Panc1 (cell line): ENCODE results near the gene ASB2. TPM values are rescaled to one million over a fixed set of nuclear protein-coding genes. Genes with fewer than 3 reads are reported as not detected.

Experiments used
- ATAC-seq: fragments of 200-7000 bp; cut with Tn5 transposase; 2 replicates; pipeline ENCODE4 v1.9.1; 2020; ENCODE audit warnings: mild to moderate bottlenecking, moderate library complexity
- BruUV-seq: library from RNA; stranded (reverse); fragments of 400-500 nt; replicated peaks from 2 replicates; lab custom pipeline; 2021; lab: Mats Ljungman, UMichigan
- CTCF ChIA-PET: fragments of 300-600 bp; sonication (Branson Sonifier 250); formaldehyde crosslinking; loops from one replicate; lab custom pipeline; 2022; ENCODE audit warnings: antibody characterized with exemption; lab: Charles Lee
- POLR2A ChIA-PET: fragments of 300-600 bp; sonication (Branson Sonifier 250); formaldehyde crosslinking; loops from one replicate; lab custom pipeline; 2022; ENCODE audit warnings: antibody characterized with exemption; lab: Charles Lee
- DNase-seq: peaks from one replicate; pipeline ENCODE4 v3.0.0-alpha.2; 2010; ENCODE audit warnings: low read depth, low spot score
- H3K27ac ChIP-seq: 2 replicates; pipeline ENCODE4 v1.5.1; 2011; ENCODE audit warnings: mild to moderate bottlenecking, low read length, inconsistent platforms
- H3K27me3 ChIP-seq: fragments of 200-500 bp; sonication (Bioruptor generic); 2 replicates; pipeline ENCODE4 v1.6.0; 2014; ENCODE audit warnings: low read length, inconsistent platforms; ENCODE audit not compliant: control insufficient read depth, insufficient read depth
- H3K36me3 ChIP-seq: fragments of 200-500 bp; sonication (Bioruptor generic); 2 replicates; pipeline ENCODE4 v1.5.1; 2014; ENCODE audit warnings: inconsistent platforms, mild to moderate bottlenecking, low read length, moderate library complexity; ENCODE audit not compliant: control insufficient read depth, insufficient read depth
- H3K4me1 ChIP-seq: 2 replicates; pipeline ENCODE4 v1.5.1; 2011; ENCODE audit warnings: inconsistent platforms, mild to moderate bottlenecking, low read length, moderate library complexity; ENCODE audit not compliant: control insufficient read depth, insufficient read depth
- H3K4me3 ChIP-seq, 2 experiments: 2 replicates each; pipeline ENCODE4 v1.5.1; 2011 to 2012; ENCODE audit warnings: low read depth in 2 of 2, low read length in 2 of 2, mild to moderate bottlenecking in 2 of 2, inconsistent platforms in 1 of 2, moderate library complexity in 1 of 2
- H3K9me3 ChIP-seq: fragments of 200-500 bp; sonication (Bioruptor generic); 2 replicates; pipeline ENCODE4 v1.5.1; 2014; ENCODE audit warnings: low read depth, mild to moderate bottlenecking, inconsistent platforms, low read length, moderate library complexity; ENCODE audit not compliant: control insufficient read depth, insufficient read depth
- POLR2AphosphoS5 ChIP-seq: IDR thresholded peaks from 2 replicates; pipeline ENCODE4 v1.6.1; 2012; ENCODE audit warnings: mild to moderate bottlenecking, low read depth, low read length, moderate library complexity
- SIN3A ChIP-seq: IDR thresholded peaks from 2 replicates; pipeline ENCODE4 v1.6.1; 2012; ENCODE audit warnings: low read depth, mild to moderate bottlenecking, low read length, moderate library complexity, borderline replicate concordance; ENCODE audit not compliant: insufficient read depth
- TCF7L2 ChIP-seq: IDR thresholded peaks from 2 replicates; pipeline ENCODE4 v1.6.1; 2011; ENCODE audit warnings: mild to moderate bottlenecking, low read depth, low read length, inconsistent platforms
- in situ Hi-C: cut with HindIII; loops from 2 replicates; pipeline ENCODE4 v1.10.0; 2016; ENCODE audit warnings: low sequenced_read_pairs, low pct_unique_long_range_greater_than_20kb
- intact Hi-C: fragments of 100-400 bp; cut with micrococcal nuclease; formaldehyde crosslinking; loops from one replicate; pipeline ENCODE4 v1.10.0; 2022; ENCODE audit not compliant: unreplicated experiment
- total RNA-seq: library from RNA; stranded (reverse); gene quantifications from one replicate; pipeline ENCODE4 v1.2.1, GENCODE V29; 2021; ENCODE audit not compliant: unreplicated experiment
- TF ChIP-seq, protein P1 (sequence below), 2 experiments: IDR thresholded peaks; 2 replicates each; pipeline ENCODE4 v1.6.1; 2011 to 2012; ENCODE audit warnings: low read depth in 2 of 2, control low read depth in 1 of 2, low read length in 1 of 2, mild to moderate bottlenecking in 1 of 2, moderate library complexity in 1 of 2; ENCODE audit not compliant: insufficient read depth in 1 of 2
- TF ChIP-seq, protein P2 (sequence below): fragments of 450-650 bp; IDR thresholded peaks from 2 replicates; pipeline ENCODE4 v1.5.1; 2017; ENCODE audit warnings: mild to moderate bottlenecking

The ASB2 gene
- total RNA-seq, 1 experiment from 2014 or later: 0.28 TPM

DNA sequence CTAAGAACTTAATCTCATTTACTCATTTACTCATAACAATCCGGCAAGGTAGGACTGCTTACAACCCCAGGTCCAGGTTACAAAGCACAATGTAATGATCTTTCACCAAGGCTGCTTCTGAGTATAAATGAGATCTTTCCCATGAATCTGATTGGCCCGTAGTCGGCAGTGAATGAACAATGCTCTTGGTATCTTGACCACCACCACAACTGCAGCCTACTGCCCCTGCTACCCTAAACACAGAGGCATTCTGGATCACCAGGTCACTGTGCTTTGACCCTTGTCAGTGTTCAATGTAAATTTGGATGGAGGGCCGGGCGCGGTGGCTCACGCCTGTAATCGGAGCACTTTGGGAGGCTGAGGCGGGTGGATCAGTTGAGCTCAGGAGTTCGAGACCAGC is 33.3 kb downstream of the ASB2 start:
- TF ChIP-seq TCF7L2: no peak
- no peak for TF ChIP-seq SIN3A
- TF ChIP-seq POLR2AphosphoS5: no peak
- TF ChIP-seq, protein P1, sequence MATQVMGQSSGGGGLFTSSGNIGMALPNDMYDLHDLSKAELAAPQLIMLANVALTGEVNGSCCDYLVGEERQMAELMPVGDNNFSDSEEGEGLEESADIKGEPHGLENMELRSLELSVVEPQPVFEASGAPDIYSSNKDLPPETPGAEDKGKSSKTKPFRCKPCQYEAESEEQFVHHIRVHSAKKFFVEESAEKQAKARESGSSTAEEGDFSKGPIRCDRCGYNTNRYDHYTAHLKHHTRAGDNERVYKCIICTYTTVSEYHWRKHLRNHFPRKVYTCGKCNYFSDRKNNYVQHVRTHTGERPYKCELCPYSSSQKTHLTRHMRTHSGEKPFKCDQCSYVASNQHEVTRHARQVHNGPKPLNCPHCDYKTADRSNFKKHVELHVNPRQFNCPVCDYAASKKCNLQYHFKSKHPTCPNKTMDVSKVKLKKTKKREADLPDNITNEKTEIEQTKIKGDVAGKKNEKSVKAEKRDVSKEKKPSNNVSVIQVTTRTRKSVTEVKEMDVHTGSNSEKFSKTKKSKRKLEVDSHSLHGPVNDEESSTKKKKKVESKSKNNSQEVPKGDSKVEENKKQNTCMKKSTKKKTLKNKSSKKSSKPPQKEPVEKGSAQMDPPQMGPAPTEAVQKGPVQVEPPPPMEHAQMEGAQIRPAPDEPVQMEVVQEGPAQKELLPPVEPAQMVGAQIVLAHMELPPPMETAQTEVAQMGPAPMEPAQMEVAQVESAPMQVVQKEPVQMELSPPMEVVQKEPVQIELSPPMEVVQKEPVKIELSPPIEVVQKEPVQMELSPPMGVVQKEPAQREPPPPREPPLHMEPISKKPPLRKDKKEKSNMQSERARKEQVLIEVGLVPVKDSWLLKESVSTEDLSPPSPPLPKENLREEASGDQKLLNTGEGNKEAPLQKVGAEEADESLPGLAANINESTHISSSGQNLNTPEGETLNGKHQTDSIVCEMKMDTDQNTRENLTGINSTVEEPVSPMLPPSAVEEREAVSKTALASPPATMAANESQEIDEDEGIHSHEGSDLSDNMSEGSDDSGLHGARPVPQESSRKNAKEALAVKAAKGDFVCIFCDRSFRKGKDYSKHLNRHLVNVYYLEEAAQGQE (IDR thresholded peaks at IDR 0.05; ENCODE audit: insufficient read depth in 1 of 2, low read depth in 2 of 2, low read length in 1 of 2): no peak
- TF ChIP-seq, protein P2, sequence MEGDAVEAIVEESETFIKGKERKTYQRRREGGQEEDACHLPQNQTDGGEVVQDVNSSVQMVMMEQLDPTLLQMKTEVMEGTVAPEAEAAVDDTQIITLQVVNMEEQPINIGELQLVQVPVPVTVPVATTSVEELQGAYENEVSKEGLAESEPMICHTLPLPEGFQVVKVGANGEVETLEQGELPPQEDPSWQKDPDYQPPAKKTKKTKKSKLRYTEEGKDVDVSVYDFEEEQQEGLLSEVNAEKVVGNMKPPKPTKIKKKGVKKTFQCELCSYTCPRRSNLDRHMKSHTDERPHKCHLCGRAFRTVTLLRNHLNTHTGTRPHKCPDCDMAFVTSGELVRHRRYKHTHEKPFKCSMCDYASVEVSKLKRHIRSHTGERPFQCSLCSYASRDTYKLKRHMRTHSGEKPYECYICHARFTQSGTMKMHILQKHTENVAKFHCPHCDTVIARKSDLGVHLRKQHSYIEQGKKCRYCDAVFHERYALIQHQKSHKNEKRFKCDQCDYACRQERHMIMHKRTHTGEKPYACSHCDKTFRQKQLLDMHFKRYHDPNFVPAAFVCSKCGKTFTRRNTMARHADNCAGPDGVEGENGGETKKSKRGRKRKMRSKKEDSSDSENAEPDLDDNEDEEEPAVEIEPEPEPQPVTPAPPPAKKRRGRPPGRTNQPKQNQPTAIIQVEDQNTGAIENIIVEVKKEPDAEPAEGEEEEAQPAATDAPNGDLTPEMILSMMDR: no peak
- Histone ChIP-seq H3K9me3 (no peaks in the 10 kb centered on the region), H3K36me3 (no peaks in the 10 kb centered on the region), H3K27ac (no peak overlapping the region), H3K27me3 (no peaks in the 10 kb centered on the region), H3K4me3 (no peak overlapping the region), H3K4me1 (peaks cover 18% of the 10 kb centered on the region)
- no peak for ATAC-seq
- in situ Hi-C loops: no loop called here
- POLR2A ChIA-PET: no interaction called here
- intact Hi-C loops: no loop called here
- CTCF ChIA-PET: no interaction called here
- no TSS peak for BruUV-seq
- no peak for DNase-seq

DNA sequence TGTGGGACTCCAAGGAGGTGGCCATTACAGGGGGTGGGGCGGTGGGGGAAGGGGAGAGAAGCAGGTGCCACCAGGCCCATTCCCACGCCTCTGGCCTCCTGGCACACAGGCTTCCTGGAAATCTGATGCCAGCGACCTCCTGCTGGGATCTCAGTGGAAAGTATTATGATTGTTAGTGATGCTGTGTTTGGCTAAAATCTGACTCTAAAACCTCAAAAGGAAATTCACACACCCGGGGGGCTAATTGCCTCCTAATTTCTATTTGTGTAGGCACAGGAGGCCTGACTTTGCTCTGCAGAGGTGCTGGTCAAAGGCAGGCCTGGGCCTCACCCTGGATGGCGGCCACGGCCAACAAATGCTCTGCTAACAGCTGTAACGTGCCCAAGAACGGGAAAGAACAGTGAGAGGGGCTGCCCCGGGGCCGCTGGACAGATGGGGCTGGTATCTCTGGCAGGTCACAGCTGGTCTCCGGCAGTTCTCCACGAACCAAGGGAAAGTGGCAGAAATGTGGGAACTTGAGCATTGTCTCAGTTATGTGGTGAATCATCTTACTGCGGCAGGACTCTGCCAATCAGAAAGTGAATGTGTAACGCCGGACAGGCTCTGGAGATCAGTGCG is 35.0 kb downstream of the ASB2 start:
- in situ Hi-C loops (no loop called here), intact Hi-C loops (loop anchor here (2.0 kb wide), 1 partner anchor 59 kb away; no protein-coding TSS in a partner anchor)
- peaks cover 13% of the 10 kb centered on the region for H3K4me1 ChIP-seq
- no peaks in the 10 kb centered on the region for H3K27me3 ChIP-seq
- no TSS peak for BruUV-seq
- ATAC-seq: peak; percentile 47; the same call in 1 of the 2 replicates
- H3K4me3 ChIP-seq: no peak overlapping the region
- DNase-seq: no peak
- ChIA-PET POLR2A (no interaction called here), CTCF (interaction anchor here (1.0 to 1.1 kb wide), 2 partner anchors 60 to 63 kb away, joined by 3 to 4 read pairs; no protein-coding TSS in a partner anchor)
- H3K36me3 ChIP-seq: no peaks in the 10 kb centered on the region
- TF ChIP-seq POLR2AphosphoS5 (no peak), SIN3A (no peak)
- H3K9me3 ChIP-seq: no peaks in the 10 kb centered on the region
- peak overlapping the region; percentile 23; the same call in 1 of the 2 replicates for H3K27ac ChIP-seq

DNA sequence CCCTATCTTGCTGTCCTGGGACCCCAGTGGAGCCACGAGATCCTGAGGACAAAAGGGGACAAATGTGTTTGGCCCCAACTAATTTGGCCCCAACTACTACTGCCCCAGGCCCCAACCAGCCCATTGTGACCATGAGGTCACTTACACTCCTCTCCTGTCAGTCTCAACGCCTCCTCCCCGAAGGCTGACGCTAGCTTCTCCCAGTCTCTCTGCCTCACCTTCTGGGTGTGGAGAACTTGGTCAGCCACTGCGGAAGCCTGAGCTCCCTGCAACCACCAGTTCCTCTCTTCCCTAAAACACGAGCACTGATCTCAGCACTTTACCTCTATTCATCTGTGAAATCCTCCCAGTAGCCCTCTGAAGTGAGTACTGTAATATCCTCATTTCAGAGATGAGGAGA is 35.9 kb downstream of the ASB2 start:
- Histone ChIP-seq H3K4me1 (peaks cover 10% of the 10 kb centered on the region), H3K4me3 (no peak overlapping the region), H3K27me3 (no peaks in the 10 kb centered on the region), H3K27ac (0 out of 2 replicates have a peak overlapping the region, but pooled peaks have one; percentile 17), H3K36me3 (no peaks in the 10 kb centered on the region), H3K9me3 (no peaks in the 10 kb centered on the region)
- no peak for TF ChIP-seq TCF7L2
- no peak for TF ChIP-seq POLR2AphosphoS5
- TF ChIP-seq, protein P1 (IDR thresholded peaks at IDR 0.05; ENCODE audit: insufficient read depth in 1 of 2, low read depth in 2 of 2, low read length in 1 of 2): no peak
- TF ChIP-seq SIN3A: no peak
- TF ChIP-seq, protein P2: no peak
- ATAC-seq: no peak
- ChIA-PET CTCF (interaction anchor here (0.9 to 1.5 kb wide), 8 partner anchors 10 to 196 kb away, joined by 3 to 11 read pairs (median 6); no protein-coding TSS in a partner anchor), POLR2A (no interaction called here)
- intact Hi-C loops (loop anchor here (2.0 kb wide), 1 partner anchor 60 kb away; no protein-coding TSS in a partner anchor), in situ Hi-C loops (no loop called here)
- no peak for DNase-seq
- BruUV-seq: no TSS peak
